Limb (tissue), 2 donors: ENCODE data around the gene DZIP1L.

Experiments
- DNase-seq, 2 donors: peaks; one replicate each; pipeline ENCODE4 v3.0.0-alpha.2; 2016; ENCODE audit errors: extremely low spot score in 2 of 2

The DZIP1L gene

GRCh38 chr3:138068579-138069174 is 46.7 kb downstream of the DZIP1L start:
- DNase-seq = peak; percentile 81 to 88

- DNase-seq = no peak
Measured at GRCh38 chr3:138068046-138068445, 47.4 kb downstream of the DZIP1L start.

- DNase-seq = no peak
Measured at GRCh38 chr3:138066972-138067371, 48.4 kb downstream of the DZIP1L start.

GRCh38 chr3:138066383-138066782 is 49.0 kb downstream of the DZIP1L start:
- no peak for DNase-seq

GRCh38 chr3:138065949-138066348 is 49.5 kb downstream of the DZIP1L start:
- DNase-seq = no peak

- DNase-seq = no peak
Measured at GRCh38 chr3:138063416-138063815, 52.0 kb downstream of the DZIP1L start.

- DNase-seq = no peak
Measured at GRCh38 chr3:138062626-138063025, 52.8 kb downstream of the DZIP1L start.

GRCh38 chr3:138062037-138062436 is 53.4 kb downstream of the DZIP1L start:
- DNase-seq = no peak

GRCh38 chr3:138060792-138061191 is 54.6 kb downstream of the DZIP1L start:
- DNase-seq = no peak

- DNase-seq = peak in 1 of 2 donors; percentile 16
Measured at GRCh38 chr3:138059261-138059660, 56.1 kb downstream of the DZIP1L start.

GRCh38 chr3:138057384-138057783 is 58.0 kb downstream of the DZIP1L start:
- no peak for DNase-seq

- DNase-seq = no peak
Measured at GRCh38 chr3:138054057-138054456, 61.4 kb downstream of the DZIP1L start.

- peak; percentile 4 to 58 for DNase-seq
Measured at GRCh38 chr3:138051947-138052802, 63.2 kb downstream of the DZIP1L start.

GRCh38 chr3:138049157-138049919 is 66.1 kb downstream of the DZIP1L start:
- no peak for DNase-seq

GRCh38 chr3:138047596-138048158 is 67.7 kb downstream of the DZIP1L start:
- DNase-seq = no peak

GRCh38 chr3:138046955-138047354 is 68.5 kb downstream of the DZIP1L start:
- DNase-seq = no peak

- DNase-seq = no peak
Measured at GRCh38 chr3:138046085-138046484, 69.3 kb downstream of the DZIP1L start.

GRCh38 chr3:138043266-138044029 is 72.0 kb downstream of the DZIP1L start:
- no peak for DNase-seq

- DNase-seq = no peak
Measured at GRCh38 chr3:138042043-138042442, 73.4 kb downstream of the DZIP1L start.

GRCh38 chr3:138038725-138039462 is 76.5 kb downstream of the DZIP1L start:
- DNase-seq = no peak
